HFFc6 (cell line): Measurements from ENCODE around the gene KIAA2012. TPM values are rescaled to one million over a fixed set of nuclear protein-coding genes. Genes with fewer than 3 reads are reported as not detected.

Experiments
- DNase-seq: peaks from one replicate; pipeline ENCODE4 v3.0.0-alpha.2; 2018
- H3K27ac Mint-ChIP-seq: 2 replicates; pipeline ENCODE4 v1.8.0; 2020; ENCODE audit warnings: mild to moderate bottlenecking, mixed read lengths
- H3K27me3 Mint-ChIP-seq: 2 replicates; pipeline ENCODE4 v1.8.0; 2021; ENCODE audit warnings: mild to moderate bottlenecking, moderate library complexity, mixed read lengths; ENCODE audit not compliant: insufficient read depth
- H3K36me3 Mint-ChIP-seq: 2 replicates; pipeline ENCODE4 v1.8.0; 2021; ENCODE audit warnings: low read depth, mixed read lengths
- H3K4me1 Mint-ChIP-seq: 2 replicates; pipeline ENCODE4 v1.8.0; 2020; ENCODE audit warnings: low read depth, mixed read lengths
- H3K4me3 Mint-ChIP-seq: 2 replicates; pipeline ENCODE4 v1.8.0; 2020; ENCODE audit warnings: mild to moderate bottlenecking, moderate library complexity, mixed read lengths
- H3K9me3 Mint-ChIP-seq: 2 replicates; pipeline ENCODE4 v1.8.0; 2020; ENCODE audit warnings: mild to moderate bottlenecking, mixed read lengths
- long read RNA-seq: library from polyadenylated mRNA; unstranded; transcript quantifications from one replicate; pipeline ENCODE4 v2.0.0, GENCODE V29; 2019
- total RNA-seq, 6 experiments: library from RNA; stranded (reverse); fragmentation: NEBNext Ultra II Directional; extraction: Animal tissue kit (Norgen Biotek cat#: 25700); gene quantifications; 2 replicates in 1 of 6; 3 replicates in 5 of 6; pipeline ENCODE4 v1.2.3, GENCODE V29; 2021
- TF ChIP-seq, protein P1 (sequence below): fragments of 200-600 bp; sonication (generic); IDR thresholded peaks from 2 replicates; pipeline ENCODE4 v1.5.0; 2021; ENCODE audit warnings: antibody characterized with exemption, mild to moderate bottlenecking

The KIAA2012 gene
- total RNA-seq: under 1 TPM; 0.09 to 0.40 (median 0.26) TPM
- long read RNA-seq, partial matches to known transcripts: 0 of 1 reads
- long read RNA-seq, other reads (novel, unspliced or antisense): 1 of 1 reads

GRCh38 chr2:202072737-202073401 is at the start of gene KIAA2012:
Gene KIAA2012 (plus strand): TSS chr2:202073255. CDS start chr2:202073628, 373 bp downstream.
- Mint-ChIP-seq H3K27ac (no peak within 1 kb of the TSS), H3K4me1 (0 out of 2 replicates have a peak, but pooled peaks cover 4% of the 10 kb centered on the region), H3K36me3 (no peaks in the 10 kb centered on the region), H3K9me3 (no peaks in the 10 kb centered on the region), H3K4me3 (no peak within 1 kb of the TSS), H3K27me3 (peaks cover 4% of the 10 kb centered on the region; the same call in 1 of the 2 replicates)
- DNase-seq: no peak
- TF ChIP-seq, protein P1, sequence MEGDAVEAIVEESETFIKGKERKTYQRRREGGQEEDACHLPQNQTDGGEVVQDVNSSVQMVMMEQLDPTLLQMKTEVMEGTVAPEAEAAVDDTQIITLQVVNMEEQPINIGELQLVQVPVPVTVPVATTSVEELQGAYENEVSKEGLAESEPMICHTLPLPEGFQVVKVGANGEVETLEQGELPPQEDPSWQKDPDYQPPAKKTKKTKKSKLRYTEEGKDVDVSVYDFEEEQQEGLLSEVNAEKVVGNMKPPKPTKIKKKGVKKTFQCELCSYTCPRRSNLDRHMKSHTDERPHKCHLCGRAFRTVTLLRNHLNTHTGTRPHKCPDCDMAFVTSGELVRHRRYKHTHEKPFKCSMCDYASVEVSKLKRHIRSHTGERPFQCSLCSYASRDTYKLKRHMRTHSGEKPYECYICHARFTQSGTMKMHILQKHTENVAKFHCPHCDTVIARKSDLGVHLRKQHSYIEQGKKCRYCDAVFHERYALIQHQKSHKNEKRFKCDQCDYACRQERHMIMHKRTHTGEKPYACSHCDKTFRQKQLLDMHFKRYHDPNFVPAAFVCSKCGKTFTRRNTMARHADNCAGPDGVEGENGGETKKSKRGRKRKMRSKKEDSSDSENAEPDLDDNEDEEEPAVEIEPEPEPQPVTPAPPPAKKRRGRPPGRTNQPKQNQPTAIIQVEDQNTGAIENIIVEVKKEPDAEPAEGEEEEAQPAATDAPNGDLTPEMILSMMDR: no peak

GRCh38 chr2:202023904-202024266 is 49.2 kb upstream of the KIAA2012 start:
- Mint-ChIP-seq H3K27me3 (no peaks in the 10 kb centered on the region; the same call in none of the 2 replicates), H3K4me3 (no peak overlapping the region), H3K9me3 (no peaks in the 10 kb centered on the region), H3K27ac (no peak overlapping the region), H3K36me3 (no peaks in the 10 kb centered on the region; the same call in 1 of the 2 replicates), H3K4me1 (no peaks in the 10 kb centered on the region)
- TF ChIP-seq, protein P1: no peak
- no peak for DNase-seq

DNA sequence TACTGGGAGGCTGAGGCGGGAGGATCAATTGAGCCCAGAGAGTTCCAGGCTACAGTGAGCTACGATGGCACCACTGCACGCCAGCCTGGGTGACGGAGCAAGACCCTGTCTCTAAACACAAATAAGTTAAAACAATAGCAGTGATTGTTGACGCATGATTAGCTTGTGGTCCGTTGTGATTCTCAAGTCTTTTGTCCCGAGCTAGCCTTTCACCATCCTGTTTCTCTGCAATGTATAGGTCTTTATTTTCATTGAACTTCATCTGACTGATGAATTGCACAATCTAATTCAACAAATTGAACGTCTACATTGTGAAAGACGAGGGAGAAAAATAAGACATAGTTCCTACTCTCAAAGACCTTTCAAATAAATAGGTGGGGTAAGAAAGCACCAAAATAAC is 48.2 kb upstream of the KIAA2012 start:
- H3K9me3 Mint-ChIP-seq: no peaks in the 10 kb centered on the region

DNA sequence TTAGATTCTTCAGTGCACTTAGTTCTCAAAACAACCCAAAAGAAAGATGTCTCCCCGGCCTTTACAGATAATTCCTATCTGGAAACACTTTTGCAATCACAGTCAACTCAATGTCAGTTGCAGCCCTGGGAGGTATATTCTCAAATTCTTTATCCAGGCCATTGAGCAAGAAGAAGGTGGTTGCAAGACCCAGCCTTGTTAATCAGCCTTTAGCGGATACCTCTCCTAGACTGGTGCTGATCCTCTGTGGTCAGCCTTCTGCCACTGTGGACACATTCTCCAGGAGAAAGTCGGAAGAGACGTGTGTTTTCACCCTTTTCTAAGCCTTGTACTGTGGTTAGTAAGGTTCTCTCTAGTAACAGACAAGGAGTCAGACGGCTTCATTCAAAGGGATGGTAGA is 47.2 kb upstream of the KIAA2012 start:
- H3K27me3 Mint-ChIP-seq: no peaks in the 10 kb centered on the region; the same call in none of the 2 replicates
- no peak overlapping the region for H3K27ac Mint-ChIP-seq
- H3K4me3 Mint-ChIP-seq: no peak overlapping the region
- DNase-seq: no peak
- no peaks in the 10 kb centered on the region for H3K9me3 Mint-ChIP-seq
- H3K4me1 Mint-ChIP-seq: peaks cover 6% of the 10 kb centered on the region
- TF ChIP-seq, protein P1: no peak
- H3K36me3 Mint-ChIP-seq: peaks cover 3% of the 10 kb centered on the region; the same call in 1 of the 2 replicates

More for the DNA sequence above, 48.2 kb upstream of the KIAA2012 start:
- no peaks in the 10 kb centered on the region for H3K4me1 Mint-ChIP-seq
- no peak overlapping the region for H3K4me3 Mint-ChIP-seq
- DNase-seq: no peak
- H3K27ac Mint-ChIP-seq: no peak overlapping the region
- H3K27me3 Mint-ChIP-seq: no peaks in the 10 kb centered on the region; the same call in none of the 2 replicates
- peaks cover 3% of the 10 kb centered on the region; the same call in 1 of the 2 replicates for H3K36me3 Mint-ChIP-seq
- TF ChIP-seq, protein P1: no peak

GRCh38 chr2:202026507-202026906 is 46.5 kb upstream of the KIAA2012 start:
- TF ChIP-seq, protein P1: no peak
- Mint-ChIP-seq H3K27me3 (no peaks in the 10 kb centered on the region; the same call in none of the 2 replicates), H3K9me3 (no peaks in the 10 kb centered on the region), H3K27ac (no peak overlapping the region), H3K4me1 (peaks cover 13% of the 10 kb centered on the region), H3K36me3 (peaks cover 3% of the 10 kb centered on the region; the same call in 1 of the 2 replicates), H3K4me3 (no peak overlapping the region)
- DNase-seq: no peak
